Measurements from ENCODE around the gene HSPD1. TPM values are rescaled to one million over a fixed set of nuclear protein-coding genes. Genes with fewer than 3 reads are reported as not detected.

Gene HSPD1
- total and polyA plus RNA-seq, 9 of the 15 experiments (the other 6 are each of a cell fraction or from before 2014, with no cell fraction given) = 398 to 1,014 (median 622) TPM

DNA sequence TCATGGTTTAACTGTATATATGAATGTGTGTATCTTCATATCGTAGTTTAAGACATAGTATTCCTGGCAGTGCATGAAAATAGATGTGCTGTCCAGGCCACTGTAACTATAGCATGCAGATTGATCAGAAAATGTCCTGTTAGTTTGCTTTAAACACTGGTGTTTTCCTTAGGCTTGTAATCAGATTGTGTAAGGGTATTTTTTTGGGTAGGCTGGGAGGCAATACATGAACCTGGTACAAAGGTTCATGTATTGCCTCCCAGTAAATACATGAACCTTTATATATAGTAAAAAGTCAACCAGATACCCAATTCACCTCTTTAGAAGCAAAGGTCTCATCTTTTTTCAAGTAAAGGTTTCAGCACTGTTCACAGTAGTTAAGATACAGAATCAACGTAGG is 44.7 kb downstream of the HSPD1 start (continued):
- TF ChIP-seq, protein P1, sequence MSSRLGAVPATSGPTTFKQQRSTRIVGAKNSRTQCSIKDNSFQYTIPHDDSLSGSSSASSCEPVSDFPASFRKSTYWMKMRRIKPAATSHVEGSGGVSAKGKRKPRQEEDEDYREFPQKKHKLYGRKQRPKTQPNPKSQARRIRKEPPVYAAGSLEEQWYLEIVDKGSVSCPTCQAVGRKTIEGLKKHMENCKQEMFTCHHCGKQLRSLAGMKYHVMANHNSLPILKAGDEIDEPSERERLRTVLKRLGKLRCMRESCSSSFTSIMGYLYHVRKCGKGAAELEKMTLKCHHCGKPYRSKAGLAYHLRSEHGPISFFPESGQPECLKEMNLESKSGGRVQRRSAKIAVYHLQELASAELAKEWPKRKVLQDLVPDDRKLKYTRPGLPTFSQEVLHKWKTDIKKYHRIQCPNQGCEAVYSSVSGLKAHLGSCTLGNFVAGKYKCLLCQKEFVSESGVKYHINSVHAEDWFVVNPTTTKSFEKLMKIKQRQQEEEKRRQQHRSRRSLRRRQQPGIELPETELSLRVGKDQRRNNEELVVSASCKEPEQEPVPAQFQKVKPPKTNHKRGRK (tag; IDR thresholded peaks at IDR 0.05) = no peak
- TF ChIP-seq, protein P2, sequence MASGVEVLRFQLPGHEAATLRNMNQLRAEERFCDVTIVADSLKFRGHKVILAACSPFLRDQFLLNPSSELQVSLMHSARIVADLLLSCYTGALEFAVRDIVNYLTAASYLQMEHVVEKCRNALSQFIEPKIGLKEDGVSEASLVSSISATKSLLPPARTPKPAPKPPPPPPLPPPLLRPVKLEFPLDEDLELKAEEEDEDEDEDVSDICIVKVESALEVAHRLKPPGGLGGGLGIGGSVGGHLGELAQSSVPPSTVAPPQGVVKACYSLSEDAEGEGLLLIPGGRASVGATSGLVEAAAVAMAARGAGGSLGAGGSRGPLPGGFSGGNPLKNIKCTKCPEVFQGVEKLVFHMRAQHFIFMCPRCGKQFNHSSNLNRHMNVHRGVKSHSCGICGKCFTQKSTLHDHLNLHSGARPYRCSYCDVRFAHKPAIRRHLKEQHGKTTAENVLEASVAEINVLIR (CRISPR knock-in tag; IDR thresholded peaks at IDR 0.05) = no peak
- TF ChIP-seq, protein P3, sequence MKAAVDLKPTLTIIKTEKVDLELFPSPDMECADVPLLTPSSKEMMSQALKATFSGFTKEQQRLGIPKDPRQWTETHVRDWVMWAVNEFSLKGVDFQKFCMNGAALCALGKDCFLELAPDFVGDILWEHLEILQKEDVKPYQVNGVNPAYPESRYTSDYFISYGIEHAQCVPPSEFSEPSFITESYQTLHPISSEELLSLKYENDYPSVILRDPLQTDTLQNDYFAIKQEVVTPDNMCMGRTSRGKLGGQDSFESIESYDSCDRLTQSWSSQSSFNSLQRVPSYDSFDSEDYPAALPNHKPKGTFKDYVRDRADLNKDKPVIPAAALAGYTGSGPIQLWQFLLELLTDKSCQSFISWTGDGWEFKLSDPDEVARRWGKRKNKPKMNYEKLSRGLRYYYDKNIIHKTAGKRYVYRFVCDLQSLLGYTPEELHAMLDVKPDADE (conservative IDR thresholded peaks at IDR 0.05; ENCODE audit: control insufficient read depth, low read depth, low read length) = no peak
- no peak for TF ChIP-seq XRCC4 (IDR thresholded peaks at IDR 0.05; ENCODE audit: extremely low read depth, insufficient read depth, insufficient read length)
- no peak for TF ChIP-seq FUS (optimal IDR thresholded peaks at IDR 0.05; ENCODE audit: low read depth, low read length)

DNA sequence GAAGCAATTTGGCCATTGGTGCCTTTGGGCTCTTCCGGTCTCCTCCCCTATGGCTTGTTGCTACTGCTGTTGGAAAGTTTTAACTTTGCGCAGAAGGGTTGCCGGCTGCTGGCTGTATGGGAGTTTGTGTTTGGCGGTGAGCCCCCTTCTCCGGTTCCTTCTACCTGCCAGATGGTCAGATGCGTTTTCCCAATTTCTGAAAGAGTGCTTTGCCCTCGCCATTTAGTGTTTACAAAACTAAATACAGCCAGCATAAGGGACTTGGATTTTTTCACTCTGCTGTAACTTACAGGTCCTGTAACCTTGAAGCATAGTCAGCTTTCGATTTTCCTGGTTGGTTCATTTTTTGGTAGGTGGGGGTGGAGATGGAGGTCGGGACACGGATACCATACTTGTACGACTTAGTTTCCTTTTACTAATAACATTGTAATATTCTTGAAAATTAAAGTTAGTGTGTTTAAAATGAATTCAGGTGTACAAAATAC is 45.7 kb downstream of the HSPD1 start:
- Histone ChIP-seq H3K4me2 (ENCODE audit: insufficient read depth, low read length) (peak overlapping the region; percentile 96), H3K79me2 (ENCODE audit: control insufficient read depth, insufficient read depth, low read length) (peaks cover 50% of the 10 kb centered on the region), H3K9me3 (replicated peaks; ENCODE audit: control insufficient read depth, insufficient read depth, low read depth, low read length) (no peaks in the 10 kb centered on the region), H3K4me3 (peak overlapping the region; percentile 97), H3K36me3 (ENCODE audit: control insufficient read depth, insufficient read depth, low read length) (peaks cover 4% of the 10 kb centered on the region; the same call in 1 of the 3 replicates), H3K9me1 (ENCODE audit: control insufficient read depth, insufficient read depth, low read length) (no peaks in the 10 kb centered on the region), H2AFZ (ENCODE audit: low read depth, low read length) (peak overlapping the region; percentile 82), H3K4me1 (replicated peaks in 1 of 2; ENCODE audit: control insufficient read depth in 2 of 2, insufficient read depth in 2 of 2, low read length in 2 of 2) (peaks cover 0 to 3% of the 10 kb centered on the region in 2 experiments; a peak in 3 of 5 replicates), H4K20me1 (replicated peaks; ENCODE audit: control insufficient read depth, insufficient read depth, low read length) (no peaks in the 10 kb centered on the region), H3K9ac (ENCODE audit: insufficient read depth in 1 of 2, low read depth in 2 of 2, low read length in 2 of 2) (peak overlapping the region; percentile 98 to 99), H3K27me3 (ENCODE audit: control insufficient read depth in 2 of 2, insufficient read depth in 2 of 2, low read length in 2 of 2) (no peaks in the 10 kb centered on the region), H3K27ac (ENCODE audit: extremely low read depth, low read depth, low read length) (peak overlapping the region; percentile 99)
- BruUV-seq (replicated peaks) = no TSS peak
- intact Hi-C loops (cut with micrococcal nuclease) = loop anchor here (1.0 to 5.0 kb wide), 3 partner anchors 19 to 143 kb away; partner anchors contain the start of gene SF3B1
- ChIA-PET CTCF (ENCODE audit: low intra/inter-chr PET ratio) (no interaction called here), POLR2A (interaction anchor here (0.9 to 2.2 kb wide), 5 partner anchors 11 to 45 kb away, joined by 6 to 10 read pairs (median 9); partner anchors contain the start of gene HSPD1)
- WGBS (ENCODE audit: insufficient coverage, low coverage, missing lambda C conversion rate) = 0% methylated on average over 6 of the region's 11 CpGs
- DNase-seq (ENCODE audit: extremely low read depth in 1 of 4, low spot score in 3 of 4) = peak; percentile 11 to 82 (median 40)
- peak; percentile 70 for ATAC-seq
- FAIRE-seq = no peak
- in situ Hi-C loops (cut with MboI) = no loop called here
- TF ChIP-seq HSF4 (CRISPR knock-in tag; IDR thresholded peaks at IDR 0.05; ENCODE audit: borderline replicate concordance) (no peak), POLR2AphosphoS5 (IDR thresholded peaks at IDR 0.05; ENCODE audit: control insufficient read depth, insufficient read depth, low read depth, low read length) (0 out of 2 replicates have a peak, but pooled peaks have one; percentile 26), CHD1 (IDR thresholded peaks at IDR 0.05; ENCODE audit: low read length) (peak; percentile 14), TBP (optimal IDR thresholded peaks at IDR 0.05; ENCODE audit: low read depth, low read length) (peak; percentile 24)
- TF ChIP-seq, protein P4, sequence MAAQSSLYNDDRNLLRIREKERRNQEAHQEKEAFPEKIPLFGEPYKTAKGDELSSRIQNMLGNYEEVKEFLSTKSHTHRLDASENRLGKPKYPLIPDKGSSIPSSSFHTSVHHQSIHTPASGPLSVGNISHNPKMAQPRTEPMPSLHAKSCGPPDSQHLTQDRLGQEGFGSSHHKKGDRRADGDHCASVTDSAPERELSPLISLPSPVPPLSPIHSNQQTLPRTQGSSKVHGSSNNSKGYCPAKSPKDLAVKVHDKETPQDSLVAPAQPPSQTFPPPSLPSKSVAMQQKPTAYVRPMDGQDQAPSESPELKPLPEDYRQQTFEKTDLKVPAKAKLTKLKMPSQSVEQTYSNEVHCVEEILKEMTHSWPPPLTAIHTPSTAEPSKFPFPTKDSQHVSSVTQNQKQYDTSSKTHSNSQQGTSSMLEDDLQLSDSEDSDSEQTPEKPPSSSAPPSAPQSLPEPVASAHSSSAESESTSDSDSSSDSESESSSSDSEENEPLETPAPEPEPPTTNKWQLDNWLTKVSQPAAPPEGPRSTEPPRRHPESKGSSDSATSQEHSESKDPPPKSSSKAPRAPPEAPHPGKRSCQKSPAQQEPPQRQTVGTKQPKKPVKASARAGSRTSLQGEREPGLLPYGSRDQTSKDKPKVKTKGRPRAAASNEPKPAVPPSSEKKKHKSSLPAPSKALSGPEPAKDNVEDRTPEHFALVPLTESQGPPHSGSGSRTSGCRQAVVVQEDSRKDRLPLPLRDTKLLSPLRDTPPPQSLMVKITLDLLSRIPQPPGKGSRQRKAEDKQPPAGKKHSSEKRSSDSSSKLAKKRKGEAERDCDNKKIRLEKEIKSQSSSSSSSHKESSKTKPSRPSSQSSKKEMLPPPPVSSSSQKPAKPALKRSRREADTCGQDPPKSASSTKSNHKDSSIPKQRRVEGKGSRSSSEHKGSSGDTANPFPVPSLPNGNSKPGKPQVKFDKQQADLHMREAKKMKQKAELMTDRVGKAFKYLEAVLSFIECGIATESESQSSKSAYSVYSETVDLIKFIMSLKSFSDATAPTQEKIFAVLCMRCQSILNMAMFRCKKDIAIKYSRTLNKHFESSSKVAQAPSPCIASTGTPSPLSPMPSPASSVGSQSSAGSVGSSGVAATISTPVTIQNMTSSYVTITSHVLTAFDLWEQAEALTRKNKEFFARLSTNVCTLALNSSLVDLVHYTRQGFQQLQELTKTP (IDR thresholded peaks at IDR 0.05; ENCODE audit: low read depth in 1 of 2, partially characterized antibody in 2 of 2) = peak in 1 of 2 experiments; percentile 10

Data from K562 (cell line).